B cell (primary cell): ENCODE results near the gene DAB2IP. TPM values are rescaled to one million over a fixed set of nuclear protein-coding genes. Genes with fewer than 3 reads are reported as not detected.
A peak's percentile ranks its signal among the peaks of the same experiment; 100 is the strongest.

Experiments
- ATAC-seq: fragments of 200-7000 bp; cut with Tn5 transposase; one replicate; pipeline ENCODE4 v1.10.0; 2021; ENCODE audit warnings: low read depth, mild to moderate bottlenecking, moderate number of reproducible peaks, moderate library complexity
- CTCF ChIA-PET: fragments of 350-600 bp; sonication (Branson Sonifier 250); formaldehyde crosslinking; loops from one replicate; lab custom pipeline; 2021; ENCODE audit warnings: antibody characterized with exemption, inconsistent platforms; lab: Charles Lee
- POLR2A ChIA-PET: fragments of 350-600 bp; sonication (Branson Sonifier 250); formaldehyde crosslinking; loops from one replicate; lab custom pipeline; 2021; ENCODE audit warnings: antibody characterized with exemption; lab: Charles Lee
- DNase-seq: peaks from one replicate; pipeline ENCODE4 v3.0.0; 2013
- H2AFZ ChIP-seq: 2 replicates; pipeline ENCODE4 v1.6.1; 2012; ENCODE audit warnings: mild to moderate bottlenecking, low read depth, low read length; ENCODE audit not compliant: insufficient read depth, poor library complexity, severe bottlenecking
- H3K27ac ChIP-seq, 2 donors: 1 replicate in 1 of 2; 2 replicates in 1 of 2; pipeline ENCODE4 v1.5.1; 2012 to 2013; ENCODE audit warnings: low read length in 2 of 2, mild to moderate bottlenecking in 2 of 2, moderate library complexity in 1 of 2
- H3K27me3 ChIP-seq, 4 experiments: fragments of 200-600 bp in 1 of 4; sonication (generic) in 1 of 4; replicated peaks in 1 of 4; 1 replicate in 2 of 4; 2 replicates in 2 of 4; pipeline versions ENCODE4 v1.6.1 to v1.7.0; 2013 to 2016; ENCODE audit warnings: low read length in 3 of 4, mild to moderate bottlenecking in 2 of 4, mixed read lengths in 1 of 4, moderate library complexity in 1 of 4; ENCODE audit not compliant: insufficient read depth in 4 of 4, control insufficient read depth in 3 of 4; ENCODE audit errors: control extremely low read depth in 1 of 4
- H3K36me3 ChIP-seq, 2 experiments: replicated peaks in 1 of 2; 1 replicate in 1 of 2; 2 replicates in 1 of 2; pipeline versions ENCODE4 v1.6.1 to v1.7.1; 2013; ENCODE audit warnings: low read length in 1 of 2; ENCODE audit not compliant: insufficient read depth in 2 of 2, control insufficient read depth in 1 of 2; ENCODE audit errors: control extremely low read depth in 1 of 2, extremely low read depth in 1 of 2
- H3K4me1 ChIP-seq, 2 donors: fragments of 200-600 bp in 1 of 2; sonication (generic) in 1 of 2; 1 replicate in 1 of 2; 2 replicates in 1 of 2; pipeline versions ENCODE4 v1.5.1 to v1.6.1; 2013 to 2017; ENCODE audit warnings: low read length in 2 of 2; ENCODE audit not compliant: control insufficient read depth in 2 of 2, insufficient read depth in 2 of 2
- H3K4me2 ChIP-seq: replicated peaks from 2 replicates; pipeline ENCODE3; 2012; ENCODE audit warnings: mild to moderate bottlenecking, low read depth, low read length; ENCODE audit not compliant: poor library complexity, severe bottlenecking
- H3K4me3 ChIP-seq, 5 experiments: fragments of 200-600 bp in 1 of 5; sonication (generic) in 1 of 5; 1 replicate in 3 of 5; 2 replicates in 2 of 5; pipeline versions ENCODE4 v1.5.1 to v1.7.0; 2011 to 2016; ENCODE audit warnings: low read length in 4 of 5, mild to moderate bottlenecking in 4 of 5, low read depth in 2 of 5, control low read depth in 1 of 5, moderate library complexity in 1 of 5; ENCODE audit not compliant: insufficient read depth in 1 of 5; ENCODE audit errors: control extremely low read depth in 1 of 5, extremely low read depth in 1 of 5
- H3K79me2 ChIP-seq: fragments of 200-600 bp; sonication (generic); one replicate; pipeline ENCODE4 v1.6.0; 2016; ENCODE audit warnings: low read length; ENCODE audit not compliant: control insufficient read depth, insufficient read depth
- H3K9ac ChIP-seq: fragments of 200-600 bp; sonication (generic); 2 replicates; pipeline ENCODE4 v1.6.1; 2017; ENCODE audit warnings: mild to moderate bottlenecking, low read length, moderate library complexity
- H3K9me3 ChIP-seq, 3 donors: one replicate each; pipeline versions ENCODE4 v1.6.1 to v1.7.1; 2013; ENCODE audit warnings: low read length in 2 of 3; ENCODE audit not compliant: control insufficient read depth in 2 of 3, insufficient read depth in 1 of 3; ENCODE audit errors: control extremely low read depth in 1 of 3
- H4K20me1 ChIP-seq: 2 replicates; pipeline ENCODE4 v1.6.0; 2012; ENCODE audit warnings: mild to moderate bottlenecking, low read length; ENCODE audit not compliant: insufficient read depth, control insufficient read depth, poor library complexity, severe bottlenecking
- H3K27ac Mint-ChIP-seq: one replicate; pipeline ENCODE4 v1.8.0; 2021; ENCODE audit warnings: mixed read lengths
- H3K27me3 Mint-ChIP-seq: one replicate; pipeline ENCODE4 v1.8.0; 2021; ENCODE audit warnings: mixed read lengths
- H3K4me1 Mint-ChIP-seq: one replicate; pipeline ENCODE4 v1.8.0; 2021; ENCODE audit warnings: mixed read lengths
- H3K4me3 Mint-ChIP-seq: one replicate; pipeline ENCODE4 v1.8.0; 2021; ENCODE audit warnings: mixed read lengths
- H3K9me3 Mint-ChIP-seq: one replicate; pipeline ENCODE4 v1.8.0; 2022; ENCODE audit warnings: mixed read lengths; ENCODE audit not compliant: insufficient read depth
- CTCF ChIP-seq: fragments of 200-600 bp; IDR thresholded peaks from one replicate; pipeline ENCODE4 v1.8.0; 2022; ENCODE audit warnings: antibody characterized with exemption, mild to moderate bottlenecking
- EZH2 ChIP-seq: IDR thresholded peaks from 2 replicates; pipeline ENCODE4 v1.6.1; 2012; ENCODE audit warnings: borderline replicate concordance, low read depth, mild to moderate bottlenecking, moderate library complexity, low read length; ENCODE audit not compliant: insufficient read depth, poor library complexity, severe bottlenecking
- WGBS: methylation state at CpG from one replicate; pipeline ENCODE4 v1.1.5; 2013; ENCODE audit warnings: missing lambda C conversion rate; ENCODE audit not compliant: insufficient coverage; 5-methylcytosine and 5-hydroxymethylcytosine counted together
- intact Hi-C: fragments of 100-400 bp; cut with micrococcal nuclease; formaldehyde crosslinking; loops from one replicate; pipeline ENCODE4 v1.10.0; 2022
- polyA plus RNA-seq: library from polyadenylated mRNA; depleted of rRNA; stranded (reverse); fragments of >200 nt; gene quantifications from 2 replicates; pipeline ENCODE4 v1.2.3, GENCODE V29; 2012
- total RNA-seq, 2 donors: library from RNA; stranded (reverse); fragments of 120-200 nt in 1 of 2; gene quantifications; 1 replicate in 1 of 2; 2 replicates in 1 of 2; pipeline versions ENCODE4 v1.2.3 to v1.2.4, GENCODE V29; 2013 to 2022

DAB2IP gene
- total and polyA plus RNA-seq, 2 donors (not counting 1 experiment from before 2014, with no cell fraction given), result 1.1 to 3.9 TPM

GRCh38 chr9:121700165-121700831 is 48.9 kb downstream of the DAB2IP start:
- intact Hi-C loops, result loop anchor here (1.0 to 5.0 kb wide), 2 partner anchors 292 to 392 kb away; partner anchors contain the start of gene TTLL11
- Histone ChIP-seq H3K9me3 (peaks cover 0 to 7% (median 0%) of the 10 kb centered on the region in 3 donors), H3K4me3 (peak overlapping the region in 2 of 5 experiments; percentile 52 to 56), H3K4me1 (peaks cover 27 to 31% of the 10 kb centered on the region in 2 donors), H3K27ac (no peak overlapping the region), H3K27me3 (peaks cover 0 to 41% (median 25%) of the 10 kb centered on the region in 4 experiments), H3K79me2 (no peaks in the 10 kb centered on the region), H3K36me3 (no peaks in the 10 kb centered on the region), H3K4me2 (peak overlapping the region; percentile 84), H4K20me1 (no peaks in the 10 kb centered on the region), H2AFZ (no peak overlapping the region), H3K9ac (peak overlapping the region; percentile 49)
- Mint-ChIP-seq H3K27me3 (peaks cover 31% of the 10 kb centered on the region), H3K4me1 (peaks cover 29% of the 10 kb centered on the region), H3K27ac (no peak overlapping the region), H3K9me3 (no peaks in the 10 kb centered on the region), H3K4me3 (peak overlapping the region; percentile 87)
- ATAC-seq, result peak; percentile 42
- TF ChIP-seq CTCF, result peak; percentile 15
- TF ChIP-seq EZH2, result no peak
- ChIA-PET CTCF (interaction anchor here (0.6 to 3.1 kb wide), 5 partner anchors 13 to 295 kb away, joined by 3 to 19 read pairs (median 4); no protein-coding TSS in a partner anchor), POLR2A (no interaction called here)
- DNase-seq, result peak; percentile 30
- 17% methylated on average over 20 of the region's 21 CpGs for WGBS

- no peaks in the 10 kb centered on the region for H3K36me3 ChIP-seq
- peaks cover 0 to 7% (median 0%) of the 10 kb centered on the region in 3 donors for H3K9me3 ChIP-seq
- H3K9me3 Mint-ChIP-seq, result no peaks in the 10 kb centered on the region
- peaks cover 31% of the 10 kb centered on the region for H3K27me3 Mint-ChIP-seq
- H3K4me1 Mint-ChIP-seq, result peaks cover 29% of the 10 kb centered on the region
- no peaks in the 10 kb centered on the region for H3K79me2 ChIP-seq
- H3K27ac Mint-ChIP-seq, result no peak overlapping the region
- ChIA-PET CTCF (no interaction called here), POLR2A (no interaction called here)
- intact Hi-C loops, result loop anchor here (1.0 to 5.0 kb wide), 2 partner anchors 291 to 391 kb away; partner anchors contain the start of gene TTLL11
- no peaks in the 10 kb centered on the region for H4K20me1 ChIP-seq
- peaks cover 27 to 31% of the 10 kb centered on the region in 2 donors for H3K4me1 ChIP-seq
- WGBS, result 58% methylated on average over 19 of the region's 26 CpGs
- H3K4me2 ChIP-seq, result peak overlapping the region; percentile 84
- H3K27me3 ChIP-seq, result peaks cover 0 to 41% (median 25%) of the 10 kb centered on the region in 4 experiments
- ATAC-seq, result no peak
- no peak for DNase-seq
- H3K27ac ChIP-seq, result no peak overlapping the region
- H3K9ac ChIP-seq, result no peak overlapping the region
- H3K4me3 Mint-ChIP-seq, result peak overlapping the region; percentile 87
- TF ChIP-seq CTCF (no peak), EZH2 (no peak)
- H2AFZ ChIP-seq, result no peak overlapping the region
- H3K4me3 ChIP-seq, result no peak overlapping the region
Measured at GRCh38 chr9:121700832-121701419, 49.5 kb downstream of the DAB2IP start.
